Measurements from ENCODE around the gene SLC38A3.

DNA sequence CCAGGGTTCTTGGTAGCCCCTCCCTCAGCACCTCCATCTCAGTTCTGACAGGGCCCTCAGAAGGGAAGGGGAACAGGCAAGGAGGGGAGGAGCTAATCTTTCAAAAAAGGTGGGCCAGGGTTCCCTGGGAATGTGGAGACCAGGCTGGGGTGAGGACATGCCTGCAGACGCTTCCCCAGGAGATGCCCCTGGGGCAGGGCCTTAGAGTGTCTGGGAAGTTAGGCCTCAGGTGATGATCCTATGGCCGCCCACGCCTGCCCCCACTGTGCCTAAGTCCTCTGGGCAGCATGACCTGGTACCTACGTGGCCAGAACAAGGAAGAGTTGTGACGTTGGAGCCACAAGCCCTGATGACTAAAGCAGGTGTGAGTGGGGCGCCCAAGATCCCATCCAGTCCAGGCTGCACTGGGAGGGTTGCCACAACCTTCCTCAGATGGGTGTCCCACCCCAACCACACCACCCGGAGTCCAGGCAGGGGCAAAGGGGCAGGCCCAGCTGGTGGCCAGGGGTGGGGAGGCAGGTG lies 60.0 kb downstream of the SLC38A3 start:
- TF ChIP-seq, protein P1, sequence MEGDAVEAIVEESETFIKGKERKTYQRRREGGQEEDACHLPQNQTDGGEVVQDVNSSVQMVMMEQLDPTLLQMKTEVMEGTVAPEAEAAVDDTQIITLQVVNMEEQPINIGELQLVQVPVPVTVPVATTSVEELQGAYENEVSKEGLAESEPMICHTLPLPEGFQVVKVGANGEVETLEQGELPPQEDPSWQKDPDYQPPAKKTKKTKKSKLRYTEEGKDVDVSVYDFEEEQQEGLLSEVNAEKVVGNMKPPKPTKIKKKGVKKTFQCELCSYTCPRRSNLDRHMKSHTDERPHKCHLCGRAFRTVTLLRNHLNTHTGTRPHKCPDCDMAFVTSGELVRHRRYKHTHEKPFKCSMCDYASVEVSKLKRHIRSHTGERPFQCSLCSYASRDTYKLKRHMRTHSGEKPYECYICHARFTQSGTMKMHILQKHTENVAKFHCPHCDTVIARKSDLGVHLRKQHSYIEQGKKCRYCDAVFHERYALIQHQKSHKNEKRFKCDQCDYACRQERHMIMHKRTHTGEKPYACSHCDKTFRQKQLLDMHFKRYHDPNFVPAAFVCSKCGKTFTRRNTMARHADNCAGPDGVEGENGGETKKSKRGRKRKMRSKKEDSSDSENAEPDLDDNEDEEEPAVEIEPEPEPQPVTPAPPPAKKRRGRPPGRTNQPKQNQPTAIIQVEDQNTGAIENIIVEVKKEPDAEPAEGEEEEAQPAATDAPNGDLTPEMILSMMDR (IDR thresholded peaks at IDR 0.05 in 4 of 5, conservative IDR thresholded peaks at IDR 0.05 in 1 of 5) = no peak
- no peak for TF ChIP-seq POLR2A (IDR thresholded peaks at IDR 0.05)

Data from gastrocnemius medialis (tissue), 4 donors.